ENCODE data around the gene RALGAPA2.

GRCh38 chr20:20465252-20465651 is 247.2 kb downstream of the RALGAPA2 start:
- no peak for TF ChIP-seq CREM (IDR thresholded peaks at IDR 0.05)
- no peak for TF ChIP-seq CREM (CRISPR knock-in tag; IDR thresholded peaks at IDR 0.05)
- no peak for TF ChIP-seq ZBTB44 (CRISPR knock-in tag; IDR thresholded peaks at IDR 0.05)
- no peak for TF ChIP-seq ZNF839 (CRISPR knock-in tag; IDR thresholded peaks at IDR 0.05; ENCODE audit: borderline replicate concordance)

All from HepG2 (cell line).